Esophagus muscularis mucosa (tissue), 4 donors: ENCODE measurements around the gene USP48. TPM values are rescaled to one million over a fixed set of nuclear protein-coding genes. Genes with fewer than 3 reads are reported as not detected.
A peak's percentile ranks its signal among the peaks of the same experiment; 100 is the strongest.

Source experiments
- DNase-seq: peaks from one replicate; pipeline ENCODE4 v3.0.0-alpha.2; 2017; ENCODE audit errors: extremely low spot score
- H3K27ac ChIP-seq, 4 donors: fragments of 200-600 bp; sonication (generic); replicated peaks in 1 of 4; 1 replicate in 3 of 4; 2 replicates in 1 of 4; pipeline ENCODE4 v1.5.1; 2016 to 2019; ENCODE audit warnings: mild to moderate bottlenecking in 1 of 4
- H3K27me3 ChIP-seq, 4 donors: fragments of 200-600 bp; sonication (generic); one replicate each; pipeline versions ENCODE4 v1.5.1 to v1.6.0; 2016 to 2019
- H3K36me3 ChIP-seq, 4 donors: fragments of 200-600 bp; sonication (generic); one replicate each; pipeline ENCODE4 v1.5.1; 2016 to 2019
- H3K4me1 ChIP-seq, 4 donors: fragments of 200-600 bp; sonication (generic); one replicate each; pipeline ENCODE4 v1.5.1; 2016 to 2019
- H3K4me3 ChIP-seq, 4 donors: fragments of 200-600 bp; sonication (generic); 1 replicate in 2 of 4; 2 replicates in 2 of 4; pipeline ENCODE4 v1.5.1; 2016 to 2019; ENCODE audit warnings: mild to moderate bottlenecking in 4 of 4, moderate library complexity in 1 of 4
- H3K9me3 ChIP-seq, 4 donors: fragments of 200-600 bp; sonication (generic); 1 replicate in 3 of 4; 2 replicates in 1 of 4; pipeline ENCODE4 v1.5.1; 2016 to 2019
- CTCF ChIP-seq, 3 experiments: fragments of 200-600 bp in 2 of 3; fragments of 450-650 bp in 1 of 3; sonication (generic) in 2 of 3; IDR thresholded peaks; one replicate each; pipeline ENCODE4 v1.5.1; 2017 to 2019; ENCODE audit warnings: antibody characterized with exemption in 3 of 3, mild to moderate bottlenecking in 2 of 3, moderate library complexity in 1 of 3
- EP300 ChIP-seq: sonication (generic); formaldehyde crosslinking; IDR thresholded peaks from one replicate; pipeline ENCODE4 v1.6.1; 2017; ENCODE audit warnings: antibody characterized with exemption
- POLR2A ChIP-seq: fragments of 450-650 bp; IDR thresholded peaks from one replicate; pipeline ENCODE4 v1.6.1; 2017; ENCODE audit warnings: antibody characterized with exemption, moderate library complexity, mild to moderate bottlenecking, low read depth
- POLR2AphosphoS5 ChIP-seq, 2 donors: sonication (generic); formaldehyde crosslinking; IDR thresholded peaks; one replicate each; pipeline ENCODE4 v1.6.1; 2017; ENCODE audit warnings: antibody characterized with exemption in 2 of 2
- WGBS: methylation state at CpG from one replicate; pipeline ENCODE4 v1.1.5; 2018; 5-methylcytosine and 5-hydroxymethylcytosine counted together
- intact Hi-C: fragments of 100-400 bp; cut with DNase I; formaldehyde crosslinking; loops from one replicate; pipeline ENCODE4 v1.15.1; 2023
- total RNA-seq, 4 donors: library from RNA; depleted of rRNA; stranded (reverse); fragments of >200 nt; gene quantifications; one replicate each; pipeline versions ENCODE4 v1.1.0 to v1.2.1, GENCODE V29; 2016

The USP48 gene
- total RNA-seq, 4 donors from 2014 or later, result 29.3 to 46.5 (median 37.7) TPM

- WGBS, result 82% methylated on average over 7 of the region's 7 CpGs
- peaks cover 19 to 85% (median 79%) of the 10 kb centered on the region in 4 donors for H3K36me3 ChIP-seq
- no peak overlapping the region for H3K4me3 ChIP-seq
- no peak overlapping the region for H3K27ac ChIP-seq
- no peaks in the 10 kb centered on the region for H3K27me3 ChIP-seq
- intact Hi-C loops, result no loop called here
- TF ChIP-seq CTCF (IDR thresholded peaks at IDR 0.05), result no peak
- TF ChIP-seq EP300, result no peak
- TF ChIP-seq POLR2A, result no peak
- no peak for TF ChIP-seq POLR2AphosphoS5 (IDR thresholded peaks at IDR 0.05)
- no peaks in the 10 kb centered on the region for H3K4me1 ChIP-seq
- no peak for DNase-seq
- no peaks in the 10 kb centered on the region for H3K9me3 ChIP-seq
Observed at GRCh38 chr1:21721295-21721985, 61.5 kb downstream of the USP48 start.

GRCh38 chr1:21716169-21716568 is 66.8 kb downstream of the USP48 start:
- 80% methylated on average over 2 of the region's 2 CpGs for whole genome bisulfite sequencing
- no peak for TF ChIP-seq CTCF (IDR thresholded peaks at IDR 0.05)
- no peak for TF ChIP-seq POLR2A
- TF ChIP-seq POLR2AphosphoS5 (IDR thresholded peaks at IDR 0.05), result no peak
- TF ChIP-seq EP300, result no peak
- DNase-seq, result no peak
- no peak overlapping the region for H3K4me3 ChIP-seq
- H3K27me3 ChIP-seq, result no peaks in the 10 kb centered on the region
- H3K36me3 ChIP-seq, result peaks cover 51 to 100% (median 100%) of the 10 kb centered on the region in 4 donors
- H3K4me1 ChIP-seq, result no peaks in the 10 kb centered on the region
- intact Hi-C loops, result no loop called here
- no peaks in the 10 kb centered on the region for H3K9me3 ChIP-seq
- no peak overlapping the region for H3K27ac ChIP-seq

GRCh38 chr1:21707891-21708290 is 75.1 kb downstream of the USP48 start:
- Histone ChIP-seq H3K27ac (no peak overlapping the region), H3K36me3 (peaks cover 28 to 67% (median 59%) of the 10 kb centered on the region in 4 donors), H3K9me3 (no peaks in the 10 kb centered on the region), H3K27me3 (no peaks in the 10 kb centered on the region), H3K4me1 (peaks cover 3 to 13% (median 9%) of the 10 kb centered on the region in 4 donors), H3K4me3 (no peak overlapping the region)
- 84% methylated on average over 4 of the region's 4 CpGs for WGBS
- DNase-seq, result no peak
- intact Hi-C loops, result no loop called here
- no peak for TF ChIP-seq EP300
- TF ChIP-seq CTCF (IDR thresholded peaks at IDR 0.05), result no peak
- no peak for TF ChIP-seq POLR2A
- no peak for TF ChIP-seq POLR2AphosphoS5 (IDR thresholded peaks at IDR 0.05)

- no peak for TF ChIP-seq POLR2A
- no peak for TF ChIP-seq EP300
- H3K4me3 ChIP-seq, result no peak overlapping the region
- DNase-seq, result no peak
- peaks cover 3 to 13% (median 9%) of the 10 kb centered on the region in 4 donors for H3K4me1 ChIP-seq
- peaks cover 31 to 67% (median 59%) of the 10 kb centered on the region in 4 donors for H3K36me3 ChIP-seq
- H3K27ac ChIP-seq, result no peak overlapping the region
- intact Hi-C loops, result no loop called here
- H3K9me3 ChIP-seq, result no peaks in the 10 kb centered on the region
- H3K27me3 ChIP-seq, result no peaks in the 10 kb centered on the region
- WGBS, result 76% methylated on average over 5 of the region's 5 CpGs
Observed at GRCh38 chr1:21707086-21707840, 75.7 kb downstream of the USP48 start.

DNA sequence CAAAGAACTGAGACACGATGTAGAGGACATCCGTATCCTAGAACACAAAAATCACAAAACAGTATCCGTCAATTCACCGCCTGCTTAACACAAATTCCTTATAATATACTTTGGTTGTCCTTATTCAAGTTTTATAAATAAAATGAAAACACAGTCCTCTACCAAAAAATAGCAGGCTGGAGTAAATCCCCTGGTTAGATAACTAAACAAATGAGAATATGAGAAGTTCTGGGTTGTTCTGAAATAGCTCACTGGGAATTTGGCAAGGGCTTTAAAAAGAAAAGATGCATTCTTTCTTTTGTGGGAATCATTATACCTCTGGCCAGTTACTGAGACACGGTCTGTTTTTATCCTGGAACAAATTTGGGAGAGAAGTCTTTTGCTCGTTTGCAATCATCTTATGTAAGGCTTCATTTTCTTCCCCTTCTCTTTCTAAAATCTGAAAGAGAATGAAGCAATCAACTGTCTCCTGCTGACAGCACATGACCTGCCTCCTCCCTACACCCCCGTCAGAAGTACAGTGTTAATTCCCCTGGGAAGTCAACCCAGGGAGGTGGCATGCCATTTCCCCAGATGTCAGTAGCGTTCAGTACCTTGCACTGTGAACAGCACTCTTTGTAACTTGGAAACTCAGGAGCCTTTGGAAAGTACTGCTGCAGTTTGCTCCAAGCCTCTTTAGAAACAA is 76.7 kb downstream of the USP48 start:
- H3K4me3 ChIP-seq, result no peak overlapping the region
- peaks cover 31 to 67% (median 57%) of the 10 kb centered on the region in 4 donors for H3K36me3 ChIP-seq
- 60% methylated on average over 8 of the region's 8 CpGs for WGBS
- TF ChIP-seq POLR2AphosphoS5 (IDR thresholded peaks at IDR 0.05) (peak in 1 of 2 donors; percentile 28), POLR2A (no peak)
- no peaks in the 10 kb centered on the region for H3K27me3 ChIP-seq
- intact Hi-C loops, result no loop called here
- no peak for DNase-seq
- H3K9me3 ChIP-seq, result no peaks in the 10 kb centered on the region
- peak overlapping the region in 1 of 4 donors; percentile 3 for H3K27ac ChIP-seq
- peaks cover 3 to 13% (median 9%) of the 10 kb centered on the region in 4 donors for H3K4me1 ChIP-seq
